Neural cell (in vitro differentiated cells): ENCODE data around the gene ROBO1. TPM values are rescaled to one million over a fixed set of nuclear protein-coding genes. Genes with fewer than 3 reads are reported as not detected.

Experiments
- H2AFZ ChIP-seq: fragments of 200-600, 300-800 bp; sonication (generic), shearing (Covaris generic); 2 replicates; pipeline ENCODE4 v1.6.0; 2014; ENCODE audit warnings: low read depth, mild to moderate bottlenecking, antibody characterized with exemption, low read length, moderate library complexity
- H3F3A ChIP-seq: fragments of 200-600 bp; shearing (Covaris generic); 2 replicates; pipeline ENCODE4 v1.6.1; 2016; ENCODE audit warnings: mild to moderate bottlenecking, moderate library complexity, mixed read lengths, antibody characterized with exemption, low read length; ENCODE audit not compliant: insufficient read depth, poor library complexity, severe bottlenecking
- H3K27ac ChIP-seq: fragments of 200-600, 300-800 bp; sonication (generic), shearing (Covaris generic); 2 replicates; pipeline ENCODE4 v1.5.1; 2014; ENCODE audit warnings: mild to moderate bottlenecking, low read length, moderate library complexity
- H3K27me3 ChIP-seq: fragments of 300-800, 200-600 bp; sonication (generic), shearing (Covaris generic); 2 replicates; pipeline ENCODE4 v1.6.0; 2014; ENCODE audit warnings: mild to moderate bottlenecking, low read depth, low read length, moderate library complexity; ENCODE audit not compliant: insufficient read depth
- H3K36me3 ChIP-seq: fragments of 300-800, 200-600 bp; sonication (generic), shearing (Covaris generic); 2 replicates; pipeline ENCODE4 v1.5.1; 2014; ENCODE audit warnings: mild to moderate bottlenecking, antibody characterized with exemption, low read length, moderate library complexity; ENCODE audit not compliant: insufficient read depth
- H3K4me2 ChIP-seq: fragments of 300-800, 200-600 bp; sonication (generic), shearing (Covaris generic); 2 replicates; pipeline ENCODE4 v1.6.0; 2014; ENCODE audit warnings: mild to moderate bottlenecking, low read length
- H3K4me3 ChIP-seq: fragments of 300-800, 200-600 bp; sonication (generic), shearing (Covaris generic); 2 replicates; pipeline ENCODE4 v1.5.1; 2014; ENCODE audit warnings: mild to moderate bottlenecking, low read length, moderate library complexity
- H3K79me2 ChIP-seq: fragments of 200-600 bp; shearing (Covaris generic); replicated peaks from 2 replicates; pipeline ENCODE4 v1.6.0; 2014; ENCODE audit warnings: mild to moderate bottlenecking, low read length, moderate library complexity; ENCODE audit not compliant: insufficient read depth
- H3K9ac ChIP-seq: fragments of 300-800, 200-600 bp; sonication (generic), shearing (Covaris generic); 2 replicates; pipeline ENCODE4 v1.6.1; 2016; ENCODE audit warnings: mild to moderate bottlenecking, low read length, mixed read lengths
- H3K9me2 ChIP-seq: fragments of 200-600 bp; shearing (Covaris generic); 2 replicates; pipeline ENCODE4 v1.6.1; 2016; ENCODE audit warnings: mild to moderate bottlenecking, low read length, mixed read lengths; ENCODE audit not compliant: insufficient read depth
- H3K9me3 ChIP-seq: fragments of 200-600, 300-800 bp; sonication (generic), shearing (Covaris generic); 2 replicates; pipeline ENCODE4 v1.6.1; 2016; ENCODE audit warnings: mild to moderate bottlenecking, mixed run types, low read length, moderate library complexity, mixed read lengths
- H4K20me1 ChIP-seq: fragments of 200-600 bp; shearing (Covaris generic); 2 replicates; pipeline ENCODE4 v1.6.1; 2016; ENCODE audit warnings: mild to moderate bottlenecking, mixed run types; ENCODE audit not compliant: insufficient read depth
- CTCF ChIP-seq: fragments of 450-650 bp; IDR thresholded peaks from 2 replicates; pipeline ENCODE4 v1.5.1; 2014; ENCODE audit warnings: antibody characterized with exemption, mild to moderate bottlenecking, moderate library complexity; ENCODE audit not compliant: poor library complexity, severe bottlenecking
- EP300 ChIP-seq: fragments of 450-650 bp; conservative IDR thresholded peaks from 2 replicates; pipeline ENCODE4 v1.6.1; 2014; ENCODE audit warnings: antibody characterized with exemption, mild to moderate bottlenecking, moderate library complexity; ENCODE audit not compliant: poor library complexity, severe bottlenecking
- EZH2 ChIP-seq: fragments of 200-600, 300-800 bp; shearing (Covaris generic), sonication (generic); IDR thresholded peaks from 2 replicates; pipeline ENCODE4 v1.6.1; 2014; ENCODE audit warnings: antibody characterized with exemption, low read length, borderline replicate concordance, mild to moderate bottlenecking; ENCODE audit not compliant: insufficient read depth, poor library complexity, severe bottlenecking
- MXI1 ChIP-seq: fragments of 450-650 bp; conservative IDR thresholded peaks from 2 replicates; pipeline ENCODE4 v1.6.1; 2014; ENCODE audit warnings: antibody characterized with exemption, mild to moderate bottlenecking; ENCODE audit not compliant: poor library complexity, severe bottlenecking
- POLR2AphosphoS5 ChIP-seq: IDR thresholded peaks from 2 replicates; pipeline ENCODE4 v1.6.1; 2012
- RAD21 ChIP-seq: fragments of 450-650 bp; conservative IDR thresholded peaks from 2 replicates; pipeline ENCODE4 v1.6.1; 2014; ENCODE audit warnings: antibody characterized with exemption, mild to moderate bottlenecking, moderate library complexity
- REST ChIP-seq: IDR thresholded peaks from 2 replicates; pipeline ENCODE4 v1.6.1; 2012; ENCODE audit warnings: borderline replicate concordance
- SMC3 ChIP-seq: fragments of 450-650 bp; conservative IDR thresholded peaks from 2 replicates; pipeline ENCODE4 v1.6.1; 2014; ENCODE audit warnings: antibody characterized with exemption, mild to moderate bottlenecking, moderate library complexity; ENCODE audit not compliant: poor library complexity
- TAF1 ChIP-seq: IDR thresholded peaks from 2 replicates; pipeline ENCODE4 v1.6.1; 2012; ENCODE audit warnings: low read depth
- polyA plus RNA-seq: library from polyadenylated mRNA; depleted of rRNA; stranded (reverse); fragments of >200 nt; gene quantifications from 2 replicates; pipeline ENCODE4 v1.2.3, GENCODE V29; 2014

Gene ROBO1
- polyA plus RNA-seq, 1 donor from 2014 or later, result 183 TPM

GRCh38 chr3:78847203-78847602 lies 920.6 kb downstream of the ROBO1 start:
- no peak for TF ChIP-seq SMC3
- no peak for TF ChIP-seq CTCF
- no peak for TF ChIP-seq RAD21
- no peak for TF ChIP-seq POLR2AphosphoS5
- TF ChIP-seq REST, result no peak
- no peak for TF ChIP-seq MXI1
- no peak for TF ChIP-seq TAF1
- no peak for TF ChIP-seq EZH2
- no peak for TF ChIP-seq EP300
- no peaks in the 10 kb centered on the region for H4K20me1 ChIP-seq
- H3K4me2 ChIP-seq, result no peak overlapping the region
- no peaks in the 10 kb centered on the region for H3K9me3 ChIP-seq
- H3F3A ChIP-seq, result no peaks in the 10 kb centered on the region
- no peak overlapping the region for H2AFZ ChIP-seq
- H3K79me2 ChIP-seq, result peaks cover 28% of the 10 kb centered on the region
- no peaks in the 10 kb centered on the region for H3K36me3 ChIP-seq
- H3K27ac ChIP-seq, result no peak overlapping the region
- H3K9me2 ChIP-seq, result no peaks in the 10 kb centered on the region
- H3K4me3 ChIP-seq, result no peak overlapping the region
- H3K27me3 ChIP-seq, result no peaks in the 10 kb centered on the region
- H3K9ac ChIP-seq, result no peak overlapping the region

GRCh38 chr3:78846718-78847117 lies 921.1 kb downstream of the ROBO1 start:
- TF ChIP-seq MXI1 (no peak), CTCF (no peak), EZH2 (no peak), TAF1 (no peak), REST (no peak), SMC3 (no peak), EP300 (no peak), POLR2AphosphoS5 (no peak), RAD21 (no peak)
- Histone ChIP-seq H3K27ac (no peak overlapping the region), H2AFZ (no peak overlapping the region), H3K4me2 (no peak overlapping the region), H3K9me2 (no peaks in the 10 kb centered on the region), H3K9me3 (no peaks in the 10 kb centered on the region), H3K79me2 (peaks cover 25% of the 10 kb centered on the region), H4K20me1 (no peaks in the 10 kb centered on the region), H3K9ac (no peak overlapping the region), H3F3A (no peaks in the 10 kb centered on the region), H3K27me3 (no peaks in the 10 kb centered on the region), H3K36me3 (no peaks in the 10 kb centered on the region), H3K4me3 (no peak overlapping the region)
